GM19351 (cell line): ENCODE data around the gene RPUSD3.
A peak's percentile ranks its signal among the peaks of the same experiment; 100 is the strongest.
"Not testable (repeated sequence)": the region's sequence is repeated elsewhere in the genome, so short reads cannot be mapped to it uniquely, and the experiment has no call there.

Experiments
- ATAC-seq: cut with Tn5 transposase; IDR thresholded peaks from one replicate; pipeline ENCODE4 v1.9.1; 2021; ENCODE audit warnings: mild to moderate bottlenecking, moderate library complexity; ENCODE audit not compliant: unreplicated experiment

RPUSD3 gene, protein sequence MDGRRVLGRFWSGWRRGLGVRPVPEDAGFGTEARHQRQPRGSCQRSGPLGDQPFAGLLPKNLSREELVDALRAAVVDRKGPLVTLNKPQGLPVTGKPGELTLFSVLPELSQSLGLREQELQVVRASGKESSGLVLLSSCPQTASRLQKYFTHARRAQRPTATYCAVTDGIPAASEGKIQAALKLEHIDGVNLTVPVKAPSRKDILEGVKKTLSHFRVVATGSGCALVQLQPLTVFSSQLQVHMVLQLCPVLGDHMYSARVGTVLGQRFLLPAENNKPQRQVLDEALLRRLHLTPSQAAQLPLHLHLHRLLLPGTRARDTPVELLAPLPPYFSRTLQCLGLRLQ

GRCh38 chr3:9843715-9844438, at the start of gene RPUSD3:
TSS of gene RPUSD3 (minus strand) at chr3:9844008. CDS start at chr3:9843990, 18 bp downstream.
- ATAC-seq = peak; percentile 98

DNA sequence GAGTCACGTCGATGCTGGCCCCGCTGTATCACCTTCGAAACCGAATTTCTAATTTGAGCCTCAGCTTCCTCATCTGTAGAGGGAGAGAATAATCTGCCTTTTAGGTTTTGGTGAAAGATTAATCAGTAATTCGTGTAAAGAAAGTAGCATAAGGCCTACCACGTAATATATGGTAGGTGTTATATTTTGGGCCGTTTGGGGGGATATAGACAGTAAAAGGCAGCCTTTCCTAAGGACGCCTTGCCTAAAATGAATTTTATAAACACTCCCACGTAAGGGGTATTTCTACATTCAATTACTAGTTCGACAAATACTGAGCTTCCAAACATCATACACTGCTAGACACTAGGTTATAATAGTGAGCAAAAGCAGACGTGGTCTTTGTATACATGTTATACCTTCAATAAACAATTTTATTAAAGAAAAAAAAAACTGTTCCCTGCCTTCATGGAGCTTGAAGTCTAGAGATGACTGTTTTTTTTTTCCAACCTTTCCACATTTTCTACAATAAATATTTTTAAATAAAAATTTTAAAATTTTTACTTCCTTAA, 47.3 kb upstream of the RPUSD3 start:
- ATAC-seq = no peak

GRCh38 chr3:9890249-9891071, 46.7 kb upstream of the RPUSD3 start, which contains the start of gene JAGN1:
TSS of gene JAGN1 (plus strand) at chr3:9890610. CDS start at chr3:9890723, 113 bp downstream.
- ATAC-seq = peak; percentile 79

DNA sequence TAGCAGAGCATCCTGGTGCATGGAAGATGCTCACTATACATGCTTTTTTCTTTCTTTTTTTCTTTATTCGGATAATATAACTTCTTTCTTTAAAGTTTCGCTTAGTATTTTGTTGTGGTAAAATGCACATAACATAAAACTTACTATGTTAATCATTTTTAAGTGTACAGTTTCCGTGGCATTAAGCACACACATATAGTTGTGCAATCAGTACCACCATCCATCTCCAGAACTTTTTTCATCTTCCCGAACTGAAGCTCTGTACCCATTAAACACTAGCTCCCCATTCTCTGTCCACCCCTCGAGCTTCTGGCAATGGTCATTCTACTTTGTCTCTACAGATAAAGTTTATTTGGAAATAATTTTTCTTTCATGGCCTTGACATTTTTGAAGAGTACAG, 45.6 kb upstream of the RPUSD3 start:
- ATAC-seq = no peak

DNA sequence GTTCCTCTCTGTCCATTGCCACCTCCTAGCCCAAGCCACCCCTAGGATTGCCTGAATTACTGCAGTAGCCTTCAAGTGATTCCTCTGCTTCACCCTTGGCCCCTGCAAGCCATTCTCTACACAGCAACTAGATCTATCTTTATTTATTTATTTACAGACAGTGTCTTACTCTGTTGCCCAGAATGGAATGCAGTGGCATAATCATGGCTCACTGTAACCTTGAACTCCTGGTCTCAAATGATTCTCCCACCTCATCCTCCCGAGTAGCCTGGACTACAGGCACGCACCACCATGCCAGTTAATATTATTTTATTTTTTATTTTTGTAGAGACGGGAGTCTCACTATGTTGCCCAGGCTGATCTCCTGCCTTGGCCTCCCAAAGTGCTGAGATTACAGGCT, 44.7 kb upstream of the RPUSD3 start:
- no peak for ATAC-seq

- no peak for ATAC-seq
These were observed 43.7 kb upstream of the RPUSD3 start for GRCh38 chr3:9887480-9887879.

- no peak for ATAC-seq
These were observed 42.5 kb upstream of the RPUSD3 start for GRCh38 chr3:9886328-9886727.

DNA sequence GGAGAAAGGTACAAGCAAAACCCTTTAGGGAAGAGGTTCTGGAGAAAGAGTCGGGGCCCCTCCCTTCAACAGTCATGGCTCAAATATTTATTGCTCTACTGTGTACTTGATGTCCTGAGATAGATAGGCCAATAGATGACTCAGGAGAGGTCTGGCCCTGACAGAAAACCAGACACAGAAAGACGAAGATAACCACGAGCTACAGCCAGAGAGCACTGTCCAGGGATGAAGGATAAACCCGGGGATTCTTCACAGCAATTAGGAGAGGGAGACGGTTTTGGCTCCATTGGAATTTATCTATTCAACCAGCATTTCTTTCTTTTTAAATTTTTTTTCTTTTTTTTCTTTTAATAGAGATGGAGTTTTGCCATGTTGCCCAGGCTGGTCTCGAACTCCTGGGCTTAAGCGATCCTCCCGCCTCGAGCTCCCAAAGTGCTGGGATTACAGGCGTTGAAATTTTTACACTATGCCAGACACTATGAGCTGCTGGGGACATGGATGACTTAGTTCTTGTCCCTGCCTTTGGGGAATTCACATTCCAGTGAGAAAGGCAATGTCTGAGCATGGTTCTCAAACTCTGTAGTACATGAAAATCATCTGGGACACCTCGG, 40.9 kb upstream of the RPUSD3 start:
- no peak for ATAC-seq

DNA sequence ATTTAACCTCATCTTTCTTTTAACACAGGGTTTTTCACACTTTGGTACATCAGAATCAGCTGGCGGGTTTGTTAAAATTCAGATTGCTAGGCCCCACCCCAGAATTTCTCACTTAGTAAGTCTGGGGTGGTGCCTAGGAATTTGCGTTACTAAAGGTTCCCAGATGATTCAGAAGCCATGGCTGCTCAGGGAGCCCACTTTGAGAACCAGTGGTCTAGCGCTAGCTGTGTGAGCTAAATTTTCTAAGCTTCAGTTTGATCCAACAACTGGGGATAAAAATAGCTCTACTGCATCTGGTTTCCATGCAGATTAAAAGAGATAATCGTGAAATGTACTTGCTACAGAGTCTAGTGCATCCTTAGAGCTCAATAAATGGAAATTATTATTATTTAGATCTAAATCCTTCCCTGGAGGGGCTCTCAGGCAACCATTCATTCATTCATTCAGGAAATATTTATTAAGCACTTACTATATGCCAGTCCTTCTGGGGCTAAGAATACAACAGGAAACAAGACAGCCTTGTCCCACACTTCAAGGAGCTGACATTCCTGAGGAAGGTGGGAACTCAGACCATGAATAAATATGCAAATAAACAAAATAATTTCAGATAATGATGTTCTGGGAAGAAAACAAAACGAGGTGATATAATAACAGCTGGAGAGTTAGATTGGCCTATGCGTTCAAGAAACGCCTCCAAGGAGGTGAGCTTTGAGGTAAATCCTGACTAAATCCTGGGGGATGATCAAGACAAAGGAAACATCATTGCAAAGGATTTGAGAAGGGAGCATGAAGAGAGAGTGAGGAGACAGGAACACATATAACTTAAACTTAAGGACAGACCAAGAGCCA, 40.1 kb upstream of the RPUSD3 start:
- no peak for ATAC-seq

DNA sequence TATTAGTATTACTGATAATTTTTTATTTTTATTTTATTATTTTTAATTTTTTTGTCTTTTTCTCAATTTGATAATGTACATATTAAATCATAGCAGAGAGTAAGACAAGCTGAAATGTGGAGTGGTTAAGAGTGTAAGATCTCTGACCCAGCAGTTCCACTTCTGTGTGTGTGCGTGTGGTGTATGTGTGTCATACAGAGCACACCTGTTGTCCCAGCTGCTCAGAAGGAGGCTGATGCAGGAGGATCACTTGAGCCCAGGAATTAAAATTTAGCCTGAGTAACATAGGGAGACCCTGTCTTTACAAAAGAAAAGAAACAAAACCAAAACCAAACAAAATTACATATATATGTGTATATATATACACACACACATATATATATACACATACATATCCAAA, 37.6 kb upstream of the RPUSD3 start:
- no peak for ATAC-seq

GRCh38 chr3:9879830-9880549, 36.2 kb upstream of the RPUSD3 start, which contains the start of gene CIDEC:
TSS of gene CIDEC (minus strand) at chr3:9880253. CDS start at chr3:9878486, 1,767 bp downstream.
- no peak for ATAC-seq

DNA sequence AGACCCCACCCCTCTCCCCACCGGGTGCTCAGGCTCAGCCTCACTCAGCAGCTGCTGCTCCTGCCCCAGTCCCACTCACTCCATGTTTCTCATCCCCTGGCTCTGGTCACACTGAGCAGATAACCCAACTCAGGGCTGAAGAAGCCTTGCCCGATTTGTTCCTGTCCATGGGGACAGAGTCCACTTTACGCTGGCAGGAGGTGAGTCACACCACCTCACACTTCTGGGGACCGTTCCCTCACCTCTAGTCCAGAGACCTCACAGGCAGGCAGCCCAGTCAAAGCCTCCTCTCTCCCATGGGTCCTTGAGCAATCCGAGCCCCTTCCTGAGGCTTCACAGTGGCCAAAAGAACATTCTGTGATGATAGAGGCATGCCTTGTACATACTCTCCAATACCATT, 34.9 kb upstream of the RPUSD3 start:
- no peak for ATAC-seq

GRCh38 chr3:9876991-9877390, 33.2 kb upstream of the RPUSD3 start:
- ATAC-seq = no peak

DNA sequence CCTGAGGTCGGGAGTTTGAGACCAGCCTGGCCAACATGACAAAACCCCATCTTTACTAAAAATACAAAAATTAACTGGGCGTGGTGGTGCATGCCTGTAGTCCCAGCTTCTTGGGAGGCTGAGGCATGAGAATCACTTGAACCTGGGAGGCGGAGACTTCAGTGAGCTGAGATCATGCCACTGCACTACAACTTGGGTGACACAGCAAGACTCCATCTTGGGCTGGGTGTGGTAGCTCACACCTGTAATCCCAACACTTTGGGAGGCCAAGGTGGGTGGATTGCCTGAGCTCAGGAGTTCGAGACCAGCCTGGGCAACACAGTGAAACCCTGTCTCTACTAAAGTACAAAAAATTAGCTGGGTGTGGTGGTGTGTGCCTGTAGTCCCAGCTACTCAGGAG, 32.4 kb upstream of the RPUSD3 start:
- not testable (repeated sequence) for ATAC-seq

GRCh38 chr3:9875448-9875847, 31.6 kb upstream of the RPUSD3 start:
- ATAC-seq = no peak

DNA sequence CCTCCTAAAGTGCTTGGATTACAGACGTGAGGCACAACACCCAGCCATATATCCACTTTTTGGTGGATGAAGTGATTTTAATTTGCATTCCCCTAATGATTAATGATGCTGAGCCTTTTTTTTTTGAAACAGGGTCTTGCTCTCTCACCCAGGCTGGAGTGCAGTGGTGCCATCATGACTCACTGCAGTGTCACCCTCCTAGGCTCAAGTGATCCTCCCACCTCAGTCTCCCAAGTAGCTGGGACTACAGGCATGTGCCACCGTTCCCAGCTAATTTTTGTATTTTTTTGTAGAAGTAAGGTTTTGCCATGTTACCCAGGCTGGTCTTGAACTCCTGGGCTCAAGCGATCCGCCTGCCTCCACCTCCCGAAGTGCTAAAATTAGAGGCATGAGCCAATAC, 28.3 kb upstream of the RPUSD3 start:
- not testable (repeated sequence) for ATAC-seq

GRCh38 chr3:9870978-9871377, 27.2 kb upstream of the RPUSD3 start:
- ATAC-seq = no peak

GRCh38 chr3:9869955-9870354, 26.1 kb upstream of the RPUSD3 start:
- no peak for ATAC-seq

- ATAC-seq = no peak
These were observed 23.3 kb upstream of the RPUSD3 start for GRCh38 chr3:9867106-9867505.
